Measurements from ENCODE around the gene GSG1. TPM values are rescaled to one million over a fixed set of nuclear protein-coding genes. Genes with fewer than 3 reads are reported as not detected.

GSG1 gene
- total RNA-seq (2022; extraction: Qiagen RNA extraction; ENCODE audit: low read depth), result 0.14 to 0.36 TPM (median 0.24 TPM) in 4 of 5 replicates, not detected in the other

DNA sequence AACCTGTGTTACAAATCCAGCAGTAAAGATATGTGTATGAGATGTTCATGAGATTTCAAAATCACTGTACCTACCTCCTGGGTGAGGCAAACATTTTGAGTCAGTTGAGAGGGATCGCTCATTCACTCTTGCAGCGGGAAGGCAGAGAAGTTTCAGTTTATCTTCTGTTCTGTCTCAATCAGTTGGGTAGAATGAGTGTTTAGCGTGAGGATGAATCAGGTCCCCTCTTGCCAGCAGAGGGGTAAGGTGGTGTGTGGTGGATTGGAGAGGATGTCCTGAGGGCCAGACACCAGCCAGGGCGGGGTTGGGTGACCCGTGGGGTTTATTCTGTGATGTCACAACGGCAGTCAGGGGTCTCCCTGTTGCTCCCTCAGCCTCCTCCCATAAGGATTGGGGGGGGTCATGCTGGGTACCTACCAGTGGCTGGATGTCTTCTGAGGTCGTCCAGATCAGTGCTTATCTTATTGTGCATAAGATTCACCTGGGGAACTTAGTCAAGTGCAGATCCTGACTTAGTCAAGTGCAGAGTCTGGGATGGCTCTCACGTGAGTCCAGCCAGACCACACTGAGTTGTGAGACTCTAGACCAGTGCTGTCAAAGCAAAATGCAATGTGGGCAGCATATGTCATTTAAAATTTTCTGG lies at the start of gene GSG1:
GSG1 (minus strand) TSS at position 277 of the 643 bp plus-strand sequence; CDS start at position 122, 155 bp downstream.

DNA sequence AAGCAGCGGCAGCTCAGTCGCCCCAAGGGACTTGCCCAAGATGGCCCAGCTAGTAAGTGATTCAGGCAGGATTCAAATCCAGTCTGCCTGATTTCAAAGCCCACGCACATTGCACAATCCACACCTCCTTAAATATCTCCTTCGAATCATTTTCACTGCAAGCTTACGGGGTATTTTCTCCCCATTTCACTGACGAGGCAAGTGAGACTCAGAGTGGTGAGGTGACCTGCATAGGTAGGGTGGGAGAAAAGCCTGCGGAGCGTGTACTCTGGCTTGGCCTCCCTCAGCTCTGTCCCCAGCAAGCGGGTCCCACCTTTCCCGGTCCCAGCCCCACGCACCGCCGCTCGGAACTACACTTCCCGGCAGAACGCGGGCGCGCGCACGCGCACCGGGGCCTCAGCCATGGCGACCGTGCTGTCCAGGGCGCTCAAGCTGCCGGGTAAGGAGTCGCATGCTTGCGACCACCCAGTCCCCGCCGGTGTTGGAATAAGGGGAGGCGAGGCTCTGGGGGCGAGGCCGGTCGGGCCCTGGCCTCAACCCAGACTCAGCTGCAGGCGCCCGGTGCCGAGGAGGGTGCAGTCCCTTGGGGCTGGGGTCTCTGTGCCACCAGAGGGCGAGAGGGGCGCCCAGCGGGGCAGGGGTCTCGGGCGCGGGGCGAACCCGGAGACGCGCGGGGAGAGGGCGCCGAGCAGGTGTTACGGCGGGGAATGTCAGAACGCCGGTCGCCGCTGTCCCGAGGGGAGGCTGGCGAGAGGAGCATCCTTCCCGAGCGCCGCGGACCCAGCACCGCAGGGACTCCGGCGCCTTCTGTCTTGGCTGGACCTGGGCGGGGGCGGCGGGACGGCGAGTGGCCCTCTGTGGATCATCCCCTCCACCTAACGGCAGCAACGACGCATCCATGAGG lies 59.2 kb downstream of the GSG1 start, which contains the start of gene FAM234B:
FAM234B (plus strand) TSS at position 380 of the 904 bp plus-strand sequence; CDS start at position 403, 23 bp downstream.

Other genes with a start within 250 kb of the GSG1 start
- gene GPRC5A, start 212.1 kb downstream of the GSG1 start, total RNA-seq (2022; extraction: Qiagen RNA extraction; ENCODE audit: low read depth), result 314 to 517 TPM (median 478 TPM) in 5 replicates
- not detected in 5 replicates for gene GPRC5D, start 151.5 kb downstream of the GSG1 start, total RNA-seq (2022; extraction: Qiagen RNA extraction; ENCODE audit: low read depth)
- gene HEBP1, start 103.4 kb downstream of the GSG1 start, total RNA-seq (2022; extraction: Qiagen RNA extraction; ENCODE audit: low read depth), result 56.0 to 61.8 TPM (median 57.3 TPM) in 5 replicates
- 3.8 to 4.6 TPM (median 4.4 TPM) in 5 replicates for gene FAM234B, start 59.3 kb downstream of the GSG1 start, total RNA-seq (2022; extraction: Qiagen RNA extraction; ENCODE audit: low read depth)
- 75.2 to 115 TPM (median 84.5 TPM) in 5 replicates for gene EMP1, start 93.1 kb upstream of the GSG1 start, total RNA-seq (2022; extraction: Qiagen RNA extraction; ENCODE audit: low read depth)